HepG2 (cell line): ENCODE results near the gene ATG7. TPM values are rescaled to one million over a fixed set of nuclear protein-coding genes. Genes with fewer than 3 reads are reported as not detected.
A peak's percentile ranks its signal among the peaks of the same experiment; 100 is the strongest.

ENCODE experiments used
- CEBPG ChIP-seq: IDR thresholded peaks from 2 replicates; pipeline ENCODE4 v1.6.1; 2016
- GABPA ChIP-seq, 2 experiments: IDR thresholded peaks; 2 replicates each; pipeline ENCODE4 v1.6.1; 2011 to 2016; ENCODE audit warnings: low read depth in 2 of 2, low read length in 1 of 2, missing biosample characterization in 1 of 2, missing genetic modification characterization in 1 of 2
- HIVEP1 ChIP-seq: sonication (generic); formaldehyde crosslinking; IDR thresholded peaks from 2 replicates; pipeline ENCODE4 v1.4.0; 2020; ENCODE audit warnings: mild to moderate bottlenecking, missing genetic modification reagents
- HOXA5 ChIP-seq: sonication (generic); formaldehyde crosslinking; IDR thresholded peaks from 2 replicates; pipeline ENCODE4 v1.4.0; 2020; ENCODE audit warnings: missing genetic modification reagents
- KDM5A ChIP-seq: fragments of 200-600 bp; sonication (generic); IDR thresholded peaks from 2 replicates; pipeline ENCODE4 v1.7.0; 2018; ENCODE audit warnings: antibody characterized with exemption, mild to moderate bottlenecking, low read length, borderline replicate concordance
- MEIS2 ChIP-seq: sonication (generic); formaldehyde crosslinking; IDR thresholded peaks from 2 replicates; pipeline ENCODE4 v1.9.0; 2021; ENCODE audit warnings: mild to moderate bottlenecking, missing genetic modification reagents
- MYC ChIP-seq: sonication (generic); formaldehyde crosslinking; IDR thresholded peaks from 2 replicates; pipeline ENCODE4 v1.9.0; 2021; ENCODE audit warnings: missing genetic modification reagents, borderline replicate concordance
- NFKBIZ ChIP-seq: IDR thresholded peaks from 2 replicates; pipeline ENCODE4 v1.6.1; 2018; ENCODE audit warnings: missing genetic modification reagents, missing compliant biosample characterization
- REXO4 ChIP-seq: sonication (generic); formaldehyde crosslinking; IDR thresholded peaks from 2 replicates; pipeline ENCODE4 v1.8.0; 2022; ENCODE audit warnings: missing genetic modification reagents, mild to moderate bottlenecking, borderline replicate concordance
- ZBTB49 ChIP-seq: sonication (generic); formaldehyde crosslinking; IDR thresholded peaks from 2 replicates; pipeline ENCODE4 v1.4.0; 2020; ENCODE audit warnings: missing genetic modification reagents, borderline replicate concordance
- ZFP90 ChIP-seq: sonication (generic); formaldehyde crosslinking; IDR thresholded peaks from 2 replicates; pipeline ENCODE4 v1.8.0; 2022; ENCODE audit warnings: missing genetic modification reagents, mild to moderate bottlenecking, inconsistent platforms, borderline replicate concordance
- ZNF280B ChIP-seq: sonication (generic); formaldehyde crosslinking; IDR thresholded peaks from 2 replicates; pipeline ENCODE4 v1.5.0; 2020; ENCODE audit warnings: missing genetic modification reagents, mild to moderate bottlenecking, borderline replicate concordance
- ZNF580 ChIP-seq: IDR thresholded peaks from 2 replicates; pipeline ENCODE4 v1.6.1; 2016; ENCODE audit warnings: low read depth, borderline replicate concordance
- ZNF780A ChIP-seq: sonication (generic); formaldehyde crosslinking; IDR thresholded peaks from 2 replicates; pipeline ENCODE4 v1.8.0; 2022; ENCODE audit warnings: mild to moderate bottlenecking, missing genetic modification reagents, moderate library complexity
- polyA plus RNA-seq, 8 experiments: library from polyadenylated mRNA; depleted of rRNA in 3 of 8; stranded (reverse) in 7 of 8; unstranded in 1 of 8; fragments of >200 nt; fragmentation: Illumina TruSeq in 4 of 8; extraction: Trizol in 4 of 8; gene quantifications; 2 replicates each; pipeline versions ENCODE4 v1.2.1 to v1.2.3, GENCODE V29; 2011 to 2016; ENCODE audit warnings: low read depth in 4 of 8, missing spikeins in 1 of 8, mixed read lengths in 1 of 8; ENCODE audit not compliant: insufficient read depth in 1 of 8
- total RNA-seq, 5 experiments: library from RNA; depleted of rRNA; stranded (reverse); fragments of >200 nt; fragmentation: Illumina TruSeq; extraction: Trizol; gene quantifications; 2 replicates each; pipeline ENCODE4 v1.2.3, GENCODE V29; 2016; ENCODE audit warnings: low read depth in 1 of 5
- TF ChIP-seq, protein P1 (sequence below), 2 experiments: IDR thresholded peaks; 2 replicates each; pipeline ENCODE4 v1.6.1; 2011 to 2012; ENCODE audit warnings: low read length in 2 of 2, borderline replicate concordance in 1 of 2, low read depth in 1 of 2, mild to moderate bottlenecking in 1 of 2, moderate library complexity in 1 of 2
- TF ChIP-seq, protein P2 (sequence below): sonication (generic); formaldehyde crosslinking; IDR thresholded peaks from 2 replicates; pipeline ENCODE4 v1.5.0; 2020; ENCODE audit warnings: missing genetic modification reagents
- TF ChIP-seq, protein P3 (sequence below): sonication (generic); formaldehyde crosslinking; IDR thresholded peaks from 2 replicates; pipeline ENCODE4 v1.4.0; 2020; ENCODE audit warnings: missing genetic modification reagents

The ATG7 gene
- total and polyA plus RNA-seq, 2 of the 13 experiments (the other 11 are each of a cell fraction or from before 2014, with no cell fraction given): 7.8 to 22.1 TPM

DNA sequence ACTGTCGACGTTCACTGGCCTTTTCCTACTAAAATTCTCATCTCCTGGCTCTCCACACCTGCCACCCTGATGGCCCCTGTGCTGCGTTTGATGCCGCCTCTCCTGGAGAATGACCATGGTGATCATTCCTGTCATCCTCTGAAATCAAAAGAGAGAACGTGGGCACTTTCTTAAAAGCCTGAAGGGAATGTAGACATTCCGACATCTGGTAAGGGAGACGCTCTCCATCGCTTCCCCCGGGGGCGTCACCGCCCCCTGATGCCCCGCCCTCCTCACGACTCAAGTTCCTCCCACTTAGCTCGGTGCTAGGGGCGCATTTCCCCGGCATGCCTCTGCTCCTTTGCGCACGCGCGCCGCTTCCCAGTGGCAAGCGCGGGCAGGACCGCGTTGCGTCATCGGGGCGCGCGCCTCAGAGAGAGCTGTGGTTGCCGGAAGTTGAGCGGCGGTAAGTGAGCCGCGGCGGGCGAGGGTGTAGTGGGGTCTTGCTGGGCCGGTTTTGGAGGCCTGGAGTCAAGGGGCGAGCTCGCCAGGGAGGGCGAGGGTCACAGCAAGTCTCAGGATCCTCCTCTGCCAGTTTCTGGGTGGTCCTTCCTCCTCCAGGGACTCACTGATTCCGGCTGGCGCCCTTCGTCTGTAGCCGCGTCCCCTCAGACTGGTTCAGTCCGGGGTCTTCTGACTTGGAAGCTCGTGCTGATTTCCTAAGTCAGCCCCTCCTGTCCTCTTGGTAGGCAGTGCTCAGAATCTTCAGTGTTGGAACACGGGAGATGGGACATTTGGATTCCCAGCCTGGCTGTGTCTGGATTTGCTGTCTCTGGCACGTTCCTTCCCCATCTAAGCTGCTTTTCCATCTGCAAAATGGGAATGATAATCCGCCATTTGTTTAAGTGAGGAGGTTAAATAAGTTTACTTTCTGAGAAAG, at the start of gene ATG7 (continued):
- 0 out of 2 replicates have a peak, but pooled peaks have one; percentile 70 for TF ChIP-seq HOXA5
- TF ChIP-seq REXO4: no peak
- TF ChIP-seq MYC (CRISPR knock-in tag): peak; percentile 80; the same call in 1 of the 2 replicates
- TF ChIP-seq MEIS2: peak; percentile 70
- TF ChIP-seq NFKBIZ (CRISPR knock-in tag): no peak
- TF ChIP-seq, protein P1, sequence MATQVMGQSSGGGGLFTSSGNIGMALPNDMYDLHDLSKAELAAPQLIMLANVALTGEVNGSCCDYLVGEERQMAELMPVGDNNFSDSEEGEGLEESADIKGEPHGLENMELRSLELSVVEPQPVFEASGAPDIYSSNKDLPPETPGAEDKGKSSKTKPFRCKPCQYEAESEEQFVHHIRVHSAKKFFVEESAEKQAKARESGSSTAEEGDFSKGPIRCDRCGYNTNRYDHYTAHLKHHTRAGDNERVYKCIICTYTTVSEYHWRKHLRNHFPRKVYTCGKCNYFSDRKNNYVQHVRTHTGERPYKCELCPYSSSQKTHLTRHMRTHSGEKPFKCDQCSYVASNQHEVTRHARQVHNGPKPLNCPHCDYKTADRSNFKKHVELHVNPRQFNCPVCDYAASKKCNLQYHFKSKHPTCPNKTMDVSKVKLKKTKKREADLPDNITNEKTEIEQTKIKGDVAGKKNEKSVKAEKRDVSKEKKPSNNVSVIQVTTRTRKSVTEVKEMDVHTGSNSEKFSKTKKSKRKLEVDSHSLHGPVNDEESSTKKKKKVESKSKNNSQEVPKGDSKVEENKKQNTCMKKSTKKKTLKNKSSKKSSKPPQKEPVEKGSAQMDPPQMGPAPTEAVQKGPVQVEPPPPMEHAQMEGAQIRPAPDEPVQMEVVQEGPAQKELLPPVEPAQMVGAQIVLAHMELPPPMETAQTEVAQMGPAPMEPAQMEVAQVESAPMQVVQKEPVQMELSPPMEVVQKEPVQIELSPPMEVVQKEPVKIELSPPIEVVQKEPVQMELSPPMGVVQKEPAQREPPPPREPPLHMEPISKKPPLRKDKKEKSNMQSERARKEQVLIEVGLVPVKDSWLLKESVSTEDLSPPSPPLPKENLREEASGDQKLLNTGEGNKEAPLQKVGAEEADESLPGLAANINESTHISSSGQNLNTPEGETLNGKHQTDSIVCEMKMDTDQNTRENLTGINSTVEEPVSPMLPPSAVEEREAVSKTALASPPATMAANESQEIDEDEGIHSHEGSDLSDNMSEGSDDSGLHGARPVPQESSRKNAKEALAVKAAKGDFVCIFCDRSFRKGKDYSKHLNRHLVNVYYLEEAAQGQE (IDR thresholded peaks at IDR 0.05; ENCODE audit: borderline replicate concordance in 1 of 2, low read depth in 1 of 2, low read length in 2 of 2): peak in 1 of 2 experiments; percentile 38; a peak in 1 of 4 replicates
- TF ChIP-seq GABPA (IDR thresholded peaks at IDR 0.05; ENCODE audit: low read depth, low read length): peak; percentile 60
- peak; percentile 87 for TF ChIP-seq GABPA (CRISPR knock-in tag; IDR thresholded peaks at IDR 0.05; ENCODE audit: low read depth)
- TF ChIP-seq ZNF780A (CRISPR knock-in tag): peak; percentile 57; the same call in 1 of the 2 replicates
- TF ChIP-seq, protein P2, sequence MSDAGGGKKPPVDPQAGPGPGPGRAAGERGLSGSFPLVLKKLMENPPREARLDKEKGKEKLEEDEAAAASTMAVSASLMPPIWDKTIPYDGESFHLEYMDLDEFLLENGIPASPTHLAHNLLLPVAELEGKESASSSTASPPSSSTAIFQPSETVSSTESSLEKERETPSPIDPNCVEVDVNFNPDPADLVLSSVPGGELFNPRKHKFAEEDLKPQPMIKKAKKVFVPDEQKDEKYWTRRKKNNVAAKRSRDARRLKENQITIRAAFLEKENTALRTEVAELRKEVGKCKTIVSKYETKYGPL (CRISPR knock-in tag): peak; percentile 63
- TF ChIP-seq HIVEP1 (CRISPR knock-in tag): peak; percentile 78
- 0 out of 2 replicates have a peak, but pooled peaks have one; percentile 40 for TF ChIP-seq ZNF580
- TF ChIP-seq ZBTB49 (CRISPR knock-in tag): peak; percentile 27; the same call in 1 of the 2 replicates
- peak; percentile 99 for TF ChIP-seq CEBPG
- no peak for TF ChIP-seq ZNF280B (CRISPR knock-in tag)
- TF ChIP-seq ZFP90 (CRISPR knock-in tag): peak; percentile 95
- TF ChIP-seq KDM5A: peak; percentile 83
- TF ChIP-seq, protein P3, sequence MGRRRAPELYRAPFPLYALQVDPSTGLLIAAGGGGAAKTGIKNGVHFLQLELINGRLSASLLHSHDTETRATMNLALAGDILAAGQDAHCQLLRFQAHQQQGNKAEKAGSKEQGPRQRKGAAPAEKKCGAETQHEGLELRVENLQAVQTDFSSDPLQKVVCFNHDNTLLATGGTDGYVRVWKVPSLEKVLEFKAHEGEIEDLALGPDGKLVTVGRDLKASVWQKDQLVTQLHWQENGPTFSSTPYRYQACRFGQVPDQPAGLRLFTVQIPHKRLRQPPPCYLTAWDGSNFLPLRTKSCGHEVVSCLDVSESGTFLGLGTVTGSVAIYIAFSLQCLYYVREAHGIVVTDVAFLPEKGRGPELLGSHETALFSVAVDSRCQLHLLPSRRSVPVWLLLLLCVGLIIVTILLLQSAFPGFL: no peak
